HT-29 (cell line): ENCODE data around the gene NDC1. TPM values are rescaled to one million over a fixed set of nuclear protein-coding genes. Genes with fewer than 3 reads are reported as not detected.

ENCODE experiments used
- small RNA-seq: library from RNA; depleted of rRNA; stranded (forward); fragments of <200 nt; gene quantifications from one replicate; pipeline ENCODE3, GENCODE V24; 2014
- total RNA-seq: library from RNA; depleted of rRNA; stranded (reverse); fragments of >200 nt; shearing (Covaris generic); gene quantifications from 2 replicates; pipeline ENCODE4 v1.2.3, GENCODE V29; 2014; rRNA removed

The NDC1 gene
- total RNA-seq, 1 experiment from 2014 or later = 29.5 TPM

Small RNA genes lying within 50 kb of the gene (small RNA-seq; reads per million reads assigned to genes)
- gene AL049745.1 = not detected
- gene RF00418 = not detected

Other genes starting within 250 kb of the NDC1 start
- gene GLIS1, start 99.1 kb downstream of the NDC1 start, total RNA-seq = not detected in 2 replicates
- gene YIPF1, start 51.5 kb upstream of the NDC1 start, total RNA-seq = 8.5 and 11.2 TPM in 2 replicates
- not detected in 2 replicates for gene DIO1, start 55.9 kb upstream of the NDC1 start, total RNA-seq
- gene IFT25, start 107.4 kb upstream of the NDC1 start, total RNA-seq = 29.1 and 31.7 TPM in 2 replicates
- gene LRRC42, start 108.1 kb upstream of the NDC1 start, total RNA-seq = 32.6 and 40.0 TPM in 2 replicates
- gene LDLRAD1, start 179.9 kb upstream of the NDC1 start, total RNA-seq = not detected in 2 replicates
- 193 and 255 TPM in 2 replicates for gene TMEM59, start 214.9 kb upstream of the NDC1 start, total RNA-seq
- gene TCEANC2, start 215.3 kb upstream of the NDC1 start, total RNA-seq = 1.2 and 2.0 TPM in 2 replicates